ENCODE results near the gene VGLL4.

The VGLL4 gene

GRCh38 chr3:11609481-11609880, 34.2 kb downstream of the VGLL4 start:
- H4K20me1 ChIP-seq (ENCODE audit: insufficient read depth, low read length) = peaks cover 92% of the 10 kb centered on the region
- TF ChIP-seq EZH2 (IDR thresholded peaks at IDR 0.05; ENCODE audit: borderline replicate concordance, low read depth, low read length, severe bottlenecking) (no peak), CTCF (IDR thresholded peaks at IDR 0.05; ENCODE audit: borderline replicate concordance, extremely low read depth, low read length, poor library complexity, severe bottlenecking) (no peak)
- no peak overlapping the region for H3K27ac ChIP-seq (ENCODE audit: low read length)
- no peak overlapping the region for H3K4me2 ChIP-seq (ENCODE audit: insufficient read depth, low read length)
- no peaks in the 10 kb centered on the region for H3K27me3 ChIP-seq (ENCODE audit: insufficient read depth, low read length, poor library complexity)
- H3K4me1 ChIP-seq (ENCODE audit: insufficient read depth, low read length) = no peaks in the 10 kb centered on the region
- ATAC-seq (ENCODE audit: insufficient read depth, low read depth) (no peak), DNase-seq (no peak)
- no peak overlapping the region; the same call in 1 of the 2 replicates for H3K9ac ChIP-seq (ENCODE audit: low read depth, low read length)
- H3K9me3 ChIP-seq (ENCODE audit: insufficient read depth, low read length, severe bottlenecking) = no peaks in the 10 kb centered on the region
- H3K79me2 ChIP-seq (ENCODE audit: insufficient read depth, low read length) = peaks cover 97% of the 10 kb centered on the region
- H3K4me3 ChIP-seq (ENCODE audit: low read depth in 1 of 2, low read length in 2 of 2) = no peak overlapping the region
- H3K36me3 ChIP-seq (ENCODE audit: insufficient read depth, low read length) = peaks cover 34% of the 10 kb centered on the region
- H2AFZ ChIP-seq (ENCODE audit: low read depth, low read length) = no peak overlapping the region

GRCh38 chr3:11607816-11608215, 35.9 kb downstream of the VGLL4 start:
- Histone ChIP-seq H3K4me1 (ENCODE audit: insufficient read depth, low read length) (no peaks in the 10 kb centered on the region), H3K36me3 (ENCODE audit: insufficient read depth, low read length) (peaks cover 44% of the 10 kb centered on the region), H3K9me3 (ENCODE audit: insufficient read depth, low read length, severe bottlenecking) (no peaks in the 10 kb centered on the region), H3K27me3 (ENCODE audit: insufficient read depth, low read length, poor library complexity) (no peaks in the 10 kb centered on the region), H3K79me2 (ENCODE audit: insufficient read depth, low read length) (peaks cover 97% of the 10 kb centered on the region), H3K4me3 (ENCODE audit: low read depth in 1 of 2, low read length in 2 of 2) (no peak overlapping the region), H3K27ac (ENCODE audit: low read length) (no peak overlapping the region), H3K4me2 (ENCODE audit: insufficient read depth, low read length) (no peak overlapping the region), H3K9ac (ENCODE audit: low read depth, low read length) (no peak overlapping the region), H2AFZ (ENCODE audit: low read depth, low read length) (no peak overlapping the region), H4K20me1 (ENCODE audit: insufficient read depth, low read length) (peaks cover 91% of the 10 kb centered on the region)
- TF ChIP-seq EZH2 (IDR thresholded peaks at IDR 0.05; ENCODE audit: borderline replicate concordance, low read depth, low read length, severe bottlenecking) (no peak), CTCF (IDR thresholded peaks at IDR 0.05; ENCODE audit: borderline replicate concordance, extremely low read depth, low read length, poor library complexity, severe bottlenecking) (no peak)
- ATAC-seq (ENCODE audit: insufficient read depth, low read depth) (peak; percentile 53; the same call in 1 of the 3 replicates), DNase-seq (no peak)

GRCh38 chr3:11606865-11607440, 36.8 kb downstream of the VGLL4 start:
- no peaks in the 10 kb centered on the region for H3K4me1 ChIP-seq (ENCODE audit: insufficient read depth, low read length)
- TF ChIP-seq CTCF (IDR thresholded peaks at IDR 0.05; ENCODE audit: borderline replicate concordance, extremely low read depth, low read length, poor library complexity, severe bottlenecking) (no peak), EZH2 (IDR thresholded peaks at IDR 0.05; ENCODE audit: borderline replicate concordance, low read depth, low read length, severe bottlenecking) (no peak)
- peaks cover 88% of the 10 kb centered on the region for H4K20me1 ChIP-seq (ENCODE audit: insufficient read depth, low read length)

More at GRCh38 chr3:11606865-11607440, 36.8 kb downstream of the VGLL4 start:
- H3K27ac ChIP-seq (ENCODE audit: low read length) = no peak overlapping the region
- H3K4me3 ChIP-seq (ENCODE audit: low read depth in 1 of 2, low read length in 2 of 2) = no peak overlapping the region
- no peaks in the 10 kb centered on the region for H3K27me3 ChIP-seq (ENCODE audit: insufficient read depth, low read length, poor library complexity)
- no peak overlapping the region for H3K4me2 ChIP-seq (ENCODE audit: insufficient read depth, low read length)
- H3K9ac ChIP-seq (ENCODE audit: low read depth, low read length) = no peak overlapping the region
- H3K79me2 ChIP-seq (ENCODE audit: insufficient read depth, low read length) = peaks cover 97% of the 10 kb centered on the region
- no peaks in the 10 kb centered on the region for H3K9me3 ChIP-seq (ENCODE audit: insufficient read depth, low read length, severe bottlenecking)
- no peak overlapping the region for H2AFZ ChIP-seq (ENCODE audit: low read depth, low read length)
- ATAC-seq (ENCODE audit: insufficient read depth, low read depth) (no peak), DNase-seq (no peak)
- peaks cover 53% of the 10 kb centered on the region for H3K36me3 ChIP-seq (ENCODE audit: insufficient read depth, low read length)
